H1 (cell line): Measurements from ENCODE around the gene SPATS2L. TPM values are rescaled to one million over a fixed set of nuclear protein-coding genes. Genes with fewer than 3 reads are reported as not detected.

Source experiments
- CTCF ChIA-PET: fragments of 300-600 bp; sonication (Branson Sonifier 250); formaldehyde crosslinking; loops from one replicate; lab custom pipeline; 2021; ENCODE audit not compliant: partially characterized antibody; lab: Charles Lee
- POLR2A ChIA-PET: fragments of 300-600 bp; sonication (Branson Sonifier 250); formaldehyde crosslinking; loops from one replicate; lab custom pipeline; 2021; ENCODE audit warnings: inconsistent platforms; ENCODE audit not compliant: partially characterized antibody; lab: Charles Lee
- DNase-seq, 2 experiments: peaks; one replicate each; pipeline versions ENCODE4 v3.0.0 to v3.0.0-alpha.2; 2010 to 2022; ENCODE audit warnings: low spot score in 2 of 2, low read depth in 1 of 2, mixed read lengths in 1 of 2
- FAIRE-seq: peaks from 2 replicates; lab custom pipeline; 2011; peaks lifted over from hg19 to GRCh38; lab: Jason Lieb, UNC
- H2AFZ ChIP-seq: 2 replicates; pipeline ENCODE4 v1.8.1; 2012; ENCODE audit warnings: low read length, inconsistent platforms
- H2AK5ac ChIP-seq: 2 replicates; pipeline ENCODE4 v1.6.1; 2013; ENCODE audit warnings: low read depth, low read length
- H2BK120ac ChIP-seq: replicated peaks from 2 replicates; pipeline ENCODE3; 2013; ENCODE audit warnings: low read depth, low read length, inconsistent platforms
- H2BK12ac ChIP-seq: 2 replicates; pipeline ENCODE4 v1.6.1; 2013; ENCODE audit warnings: low read depth, low read length
- H2BK15ac ChIP-seq: 2 replicates; pipeline ENCODE4 v1.6.1; 2013; ENCODE audit warnings: low read length
- H2BK20ac ChIP-seq: 2 replicates; pipeline ENCODE4 v1.6.1; 2013; ENCODE audit warnings: low read length
- H2BK5ac ChIP-seq: 2 replicates; pipeline ENCODE4 v1.6.1; 2013; ENCODE audit warnings: low read depth, low read length
- H3K14ac ChIP-seq: 2 replicates; pipeline ENCODE4 v1.6.1; 2013; ENCODE audit warnings: inconsistent platforms; ENCODE audit not compliant: insufficient read length
- H3K18ac ChIP-seq: 2 replicates; pipeline ENCODE4 v1.6.1; 2013; ENCODE audit warnings: low read length; ENCODE audit errors: extremely low read depth
- H3K23ac ChIP-seq: 2 replicates; pipeline ENCODE4 v1.6.1; 2013; ENCODE audit warnings: inconsistent platforms; ENCODE audit not compliant: insufficient read length
- H3K23me2 ChIP-seq: 2 replicates; pipeline ENCODE4 v1.6.1; 2013; ENCODE audit warnings: low read depth, low read length
- H3K27ac ChIP-seq: 2 replicates; pipeline ENCODE4 v1.6.1; 2011; ENCODE audit warnings: low read depth, low read length, inconsistent platforms
- H3K27me3 ChIP-seq, 4 experiments: replicated peaks in 1 of 4; 1 replicate in 1 of 4; 2 replicates in 3 of 4; pipeline versions ENCODE4 v1.6.1 to v1.8.1; 2011 to 2013; ENCODE audit warnings: low read length in 3 of 4, mild to moderate bottlenecking in 3 of 4, inconsistent platforms in 2 of 4, mixed read lengths in 2 of 4, moderate library complexity in 1 of 4; ENCODE audit not compliant: control insufficient read depth in 3 of 4, insufficient read depth in 3 of 4; ENCODE audit errors: extremely low read depth in 1 of 4
- H3K36me3 ChIP-seq, 4 experiments: 2 replicates each; pipeline versions ENCODE4 v1.6.1 to v1.8.1; 2011 to 2013; ENCODE audit warnings: mild to moderate bottlenecking in 4 of 4, low read length in 3 of 4, moderate library complexity in 2 of 4, control low read depth in 1 of 4, inconsistent platforms in 1 of 4; ENCODE audit not compliant: insufficient read depth in 4 of 4, control insufficient read depth in 2 of 4
- H3K4ac ChIP-seq: replicated peaks from 2 replicates; pipeline ENCODE3; 2013; ENCODE audit warnings: low read length, low read depth, mixed read lengths, inconsistent platforms; ENCODE audit not compliant: insufficient read length
- H3K4me1 ChIP-seq, 4 experiments: replicated peaks in 1 of 4; 1 replicate in 1 of 4; 2 replicates in 3 of 4; pipeline versions ENCODE4 v1.6.1 to v1.8.1; 2011 to 2013; ENCODE audit warnings: low read length in 3 of 4, inconsistent platforms in 2 of 4, mixed read lengths in 1 of 4; ENCODE audit not compliant: insufficient read depth in 4 of 4, control insufficient read depth in 3 of 4
- H3K4me2 ChIP-seq, 2 experiments: 2 replicates each; pipeline versions ENCODE4 v1.6.1 to v1.8.1; 2011 to 2013; ENCODE audit warnings: low read depth in 2 of 2, low read length in 2 of 2, control low read depth in 1 of 2, inconsistent platforms in 1 of 2, mild to moderate bottlenecking in 1 of 2; ENCODE audit not compliant: insufficient read depth in 1 of 2
- H3K4me3 ChIP-seq, 4 experiments: fragments of 200-600, 300-600 bp in 1 of 4; sonication (generic), shearing (Covaris generic), sonication (Bioruptor Twin) in 1 of 4; 2 replicates each; pipeline versions ENCODE4 v1.5.1 to v1.8.1; 2011 to 2016; ENCODE audit warnings: low read length in 4 of 4, low read depth in 3 of 4, control low read depth in 2 of 4, inconsistent platforms in 2 of 4, mild to moderate bottlenecking in 2 of 4, mixed read lengths in 1 of 4, moderate library complexity in 1 of 4; ENCODE audit not compliant: insufficient read depth in 2 of 4; ENCODE audit errors: extremely low read depth in 1 of 4
- H3K56ac ChIP-seq: replicated peaks from 2 replicates; pipeline ENCODE3; 2013; ENCODE audit warnings: low read depth, mild to moderate bottlenecking, mixed read lengths, low read length, inconsistent platforms; ENCODE audit not compliant: insufficient read length
- H3K79me1 ChIP-seq: 2 replicates; pipeline ENCODE4 v1.6.1; 2013; ENCODE audit warnings: low read depth, low read length, control low read depth
- H3K79me2 ChIP-seq, 2 experiments: 2 replicates each; pipeline versions ENCODE4 v1.6.1 to v1.8.1; 2012 to 2013; ENCODE audit warnings: low read length in 2 of 2, mild to moderate bottlenecking in 2 of 2, inconsistent platforms in 1 of 2; ENCODE audit not compliant: insufficient read depth in 2 of 2, control insufficient read depth in 1 of 2
- H3K9ac ChIP-seq, 4 experiments: replicated peaks in 1 of 4; 1 replicate in 1 of 4; 2 replicates in 3 of 4; pipeline versions ENCODE4 v1.6.1 to v1.8.1; 2011 to 2013; ENCODE audit warnings: low read depth in 3 of 4, low read length in 3 of 4, control low read depth in 2 of 4, mild to moderate bottlenecking in 2 of 4, moderate library complexity in 2 of 4, inconsistent platforms in 1 of 4; ENCODE audit errors: extremely low read depth in 1 of 4
- H3K9me3 ChIP-seq, 2 experiments: 2 replicates each; pipeline versions ENCODE4 v1.6.1 to v1.8.1; 2012 to 2013; ENCODE audit warnings: mild to moderate bottlenecking in 2 of 2, moderate library complexity in 2 of 2, control low read depth in 1 of 2, inconsistent platforms in 1 of 2, low read depth in 1 of 2, low read length in 1 of 2, mixed read lengths in 1 of 2; ENCODE audit not compliant: insufficient read depth in 2 of 2
- H4K20me1 ChIP-seq, 2 experiments: replicated peaks in 1 of 2; 2 replicates each; pipeline versions ENCODE3 to v1.8.1; 2011 to 2013; ENCODE audit warnings: inconsistent platforms in 2 of 2, low read length in 2 of 2, mild to moderate bottlenecking in 1 of 2; ENCODE audit not compliant: insufficient read depth in 2 of 2, control insufficient read depth in 1 of 2
- H4K5ac ChIP-seq: 2 replicates; pipeline ENCODE4 v1.6.1; 2013; ENCODE audit warnings: low read length, low read depth, mixed read lengths, inconsistent platforms; ENCODE audit not compliant: insufficient read length
- H4K8ac ChIP-seq: 2 replicates; pipeline ENCODE4 v1.8.0; 2013; ENCODE audit warnings: mild to moderate bottlenecking, moderate library complexity, low read length, inconsistent platforms; ENCODE audit not compliant: insufficient read depth; ENCODE audit errors: extremely low read depth
- H4K91ac ChIP-seq: replicated peaks from 2 replicates; pipeline ENCODE3; 2013; ENCODE audit warnings: low read length, mixed read lengths, inconsistent platforms; ENCODE audit not compliant: insufficient read length
- CEBPB ChIP-seq: IDR thresholded peaks from 2 replicates; pipeline ENCODE4 v1.6.1; 2012; ENCODE audit warnings: low read depth, low read length
- EP300 ChIP-seq, 2 experiments: IDR thresholded peaks; 1 replicate in 1 of 2; 2 replicates in 1 of 2; pipeline ENCODE4 v1.6.1; 2011 to 2012; ENCODE audit warnings: low read depth in 2 of 2, low read length in 2 of 2, mild to moderate bottlenecking in 2 of 2, borderline replicate concordance in 1 of 2, inconsistent platforms in 1 of 2, moderate library complexity in 1 of 2
- KDM4A ChIP-seq: IDR thresholded peaks from one replicate; pipeline ENCODE4 v1.7.1; 2012; ENCODE audit warnings: low read depth, mild to moderate bottlenecking, moderate library complexity, low read length, inconsistent platforms; ENCODE audit not compliant: severe bottlenecking
- SIX5 ChIP-seq: IDR thresholded peaks from 2 replicates; pipeline ENCODE4 v1.6.1; 2011; ENCODE audit warnings: mild to moderate bottlenecking, low read depth, low read length
- SP1 ChIP-seq: IDR thresholded peaks from 2 replicates; pipeline ENCODE4 v1.6.1; 2011; ENCODE audit warnings: low read depth, low read length
- SP4 ChIP-seq: IDR thresholded peaks from 2 replicates; pipeline ENCODE4 v1.6.1; 2012; ENCODE audit warnings: low read length, inconsistent platforms
- TAF7 ChIP-seq: optimal IDR thresholded peaks from 2 replicates; pipeline ENCODE3; 2011; ENCODE audit warnings: low read depth, mild to moderate bottlenecking, inconsistent platforms, low read length, moderate library complexity, borderline replicate concordance
- TCF12 ChIP-seq: IDR thresholded peaks from 2 replicates; pipeline ENCODE4 v1.6.1; 2011; ENCODE audit warnings: low read depth, mild to moderate bottlenecking, low read length
- WGBS, 2 experiments: shearing (Covaris generic) in 1 of 2; methylation state at CpG; one replicate each; pipeline versions ENCODE4 v1.1.6 to v1.1.7; 2013 to 2015; ENCODE audit warnings: low lambda C conversion rate in 2 of 2, mixed read lengths in 2 of 2, inconsistent platforms in 1 of 2, low coverage in 1 of 2, missing lambda C conversion rate in 1 of 2; ENCODE audit not compliant: insufficient replicate concordance in 2 of 2, insufficient coverage in 1 of 2, insufficient read length in 1 of 2; ENCODE audit errors: extremely low coverage in 1 of 2, missing lambda C conversion rate in 1 of 2; 5-methylcytosine and 5-hydroxymethylcytosine counted together
- polyA plus RNA-seq, 7 experiments: library from polyadenylated mRNA; depleted of rRNA in 3 of 7; stranded (reverse) in 5 of 7; unstranded in 2 of 7; fragments of >200 nt in 5 of 7; fragments of 200-250 nt in 2 of 7; gene quantifications; 1 replicate in 5 of 7; 2 replicates in 1 of 7; 4 replicates in 1 of 7; pipeline versions ENCODE4 v1.2.1 to v1.2.3, GENCODE V29; 2011 to 2013; ENCODE audit warnings: missing spikeins in 2 of 7, mixed read lengths in 2 of 7
- total RNA-seq: library from RNA; stranded (reverse); fragmentation: NEBNext Ultra II Directional; extraction: Animal tissue kit (Norgen Biotek cat#: 25700); gene quantifications from 2 replicates; pipeline ENCODE4 v1.2.1, GENCODE V29; 2021

The SPATS2L gene
- total and polyA plus RNA-seq, 2 of the 8 experiments (the other 6 are each of a cell fraction or from before 2014, with no cell fraction given): 67.3 to 189 TPM

GRCh38 chr2:200393191-200393590 is 86.7 kb downstream of the SPATS2L start:
- peaks cover 0 to 67% of the 10 kb centered on the region in 2 experiments; a peak in 2 of 4 replicates for H3K79me2 ChIP-seq
- no peaks in the 10 kb centered on the region for H3K9me3 ChIP-seq
- H3K27me3 ChIP-seq: no peaks in the 10 kb centered on the region
- WGBS, 2 experiments: 95% methylated on average over 2 of the region's 2 CpGs; no CpG with 5 or more reads in 1 of the 2 experiments
- no peak overlapping the region for H2BK20ac ChIP-seq
- no peak overlapping the region for H3K9ac ChIP-seq
- H2BK12ac ChIP-seq: no peak overlapping the region
- no peak overlapping the region for H3K4ac ChIP-seq
- CTCF ChIA-PET: no interaction called here
- no peaks in the 10 kb centered on the region for H3K23me2 ChIP-seq
- DNase-seq (no peak), FAIRE-seq (no peak)
- H3K4me2 ChIP-seq: no peak overlapping the region
- H2BK15ac ChIP-seq: no peak overlapping the region
- no peak overlapping the region for H2AK5ac ChIP-seq
- no peak overlapping the region for H3K14ac ChIP-seq
- peaks cover 0 to 2% of the 10 kb centered on the region in 2 experiments for H4K20me1 ChIP-seq
- H4K5ac ChIP-seq: no peak overlapping the region
- H2AFZ ChIP-seq: no peak overlapping the region
- no peak overlapping the region for H3K23ac ChIP-seq
- H3K27ac ChIP-seq: no peak overlapping the region
- no peak overlapping the region for H3K18ac ChIP-seq
- no peaks in the 10 kb centered on the region; the same call in 1 of the 2 replicates for H3K79me1 ChIP-seq
- H4K8ac ChIP-seq: no peak overlapping the region
- TF ChIP-seq TAF7: no peak
- TF ChIP-seq EP300 (IDR thresholded peaks at IDR 0.05; ENCODE audit: borderline replicate concordance in 1 of 2, low read depth in 2 of 2, low read length in 2 of 2): no peak
- no peak for TF ChIP-seq CEBPB
- TF ChIP-seq SP1: no peak
- no peak for TF ChIP-seq TCF12
- no peak for TF ChIP-seq KDM4A
- TF ChIP-seq SIX5: no peak
- TF ChIP-seq SP4: no peak
- H3K56ac ChIP-seq: no peak overlapping the region
- peaks cover 8 to 37% (median 22%) of the 10 kb centered on the region in 4 experiments; a peak in 6 of 8 replicates for H3K36me3 ChIP-seq
- no peak overlapping the region for H4K91ac ChIP-seq
- H2BK120ac ChIP-seq: no peak overlapping the region
- H2BK5ac ChIP-seq: no peak overlapping the region
- POLR2A ChIA-PET: interaction anchor here (1.3 kb wide), 1 partner anchor 11 kb away, joined by 4 read pairs; no protein-coding TSS in a partner anchor
- H3K4me3 ChIP-seq: no peak overlapping the region
- H3K4me1 ChIP-seq: peaks cover 0 to 13% (median 6%) of the 10 kb centered on the region in 4 experiments; a peak in 3 of 7 replicates
